Measurements from ENCODE around the gene ARHGAP40.

Gene ARHGAP40

GRCh38 chr20:38623061-38623460 is 21.5 kb downstream of the ARHGAP40 start:
- DNase-seq: no peak

GRCh38 chr20:38624084-38624483 is 22.5 kb downstream of the ARHGAP40 start:
- DNase-seq: no peak

DNA sequence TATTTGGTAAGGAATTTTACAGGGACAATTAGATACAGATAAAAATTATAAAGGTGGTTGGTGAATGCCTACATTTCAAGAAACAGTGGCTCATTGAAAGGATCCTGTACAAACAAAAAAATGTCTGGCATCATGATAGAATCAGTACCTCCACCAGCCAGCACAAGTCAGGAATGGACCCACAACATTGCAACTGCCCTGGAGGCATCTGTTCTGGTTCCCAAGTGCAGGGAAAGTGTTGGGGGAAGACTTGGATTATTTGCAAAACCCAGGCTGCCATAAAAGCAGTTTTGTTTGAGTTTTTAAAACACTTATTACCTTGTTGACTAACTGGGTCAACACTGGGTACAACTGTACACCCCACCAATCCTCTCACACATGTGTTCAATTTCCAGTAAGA is 24.3 kb downstream of the ARHGAP40 start:
- no peak for DNase-seq

- no peak for DNase-seq
Observed at GRCh38 chr20:38626921-38627659, 25.5 kb downstream of the ARHGAP40 start.

DNA sequence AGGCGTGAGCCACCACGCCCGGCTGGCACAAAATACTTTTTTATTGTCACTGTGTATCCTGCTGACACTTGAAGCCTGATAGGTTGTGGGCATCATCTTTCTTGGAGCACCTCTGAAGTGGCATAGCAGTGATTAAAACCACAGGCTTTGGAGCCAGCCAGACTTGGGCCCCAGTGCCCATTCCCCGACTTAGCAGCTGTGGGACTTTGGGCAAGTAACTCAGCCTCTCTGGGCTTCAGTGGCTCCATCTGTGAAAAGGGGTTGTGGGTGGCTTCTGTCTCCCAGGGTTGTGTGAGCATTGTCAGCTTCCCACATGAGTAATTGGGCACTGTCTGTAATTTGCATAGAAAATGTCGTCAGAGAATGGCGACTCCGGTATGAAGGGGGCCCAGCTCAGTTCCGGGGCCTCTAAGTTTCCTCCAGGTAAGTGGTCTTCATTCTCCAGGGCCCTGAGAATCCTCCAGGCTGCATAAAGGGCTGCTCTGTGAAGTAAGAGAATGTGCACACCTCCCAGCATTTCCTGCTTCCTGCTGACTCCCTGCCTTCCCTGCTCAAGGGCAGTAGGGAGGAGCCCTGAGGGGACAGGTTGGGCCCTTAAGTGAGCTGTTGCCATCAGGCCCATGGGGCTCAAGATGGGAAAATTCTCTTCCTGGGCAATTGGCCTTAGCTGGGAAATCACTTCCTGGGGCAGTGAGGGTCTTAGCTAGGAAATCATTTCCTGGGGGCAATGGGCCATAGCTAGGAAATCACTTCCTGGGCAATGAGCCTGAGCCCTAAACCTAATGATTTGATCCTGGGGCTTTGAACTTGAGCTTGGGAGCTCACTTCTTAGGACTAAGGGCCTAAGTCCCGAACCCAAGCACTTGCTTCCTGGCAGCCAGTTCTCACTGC is 27.2 kb downstream of the ARHGAP40 start:
- no peak for DNase-seq

DNA sequence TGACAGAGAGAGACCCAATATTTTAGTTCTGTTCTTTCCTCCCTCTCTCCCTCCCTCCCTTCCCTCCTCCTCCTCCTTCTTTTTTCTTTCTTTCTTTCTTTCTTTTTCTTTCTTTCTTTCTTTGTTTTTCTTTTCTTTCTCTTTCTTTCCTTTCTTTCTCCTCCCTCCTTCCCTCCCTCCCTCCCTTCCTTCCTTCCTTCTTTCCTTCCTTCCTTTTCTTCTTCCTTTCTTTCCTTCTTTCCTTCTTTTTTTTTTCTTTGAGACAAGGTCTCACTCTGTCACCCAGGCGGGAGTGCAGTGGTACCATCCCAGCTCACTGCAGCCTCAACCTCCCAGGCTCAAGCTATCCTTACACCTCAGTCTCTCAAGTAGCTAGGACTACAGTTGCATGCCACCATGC is 28.4 kb downstream of the ARHGAP40 start:
- DNase-seq: no peak

DNA sequence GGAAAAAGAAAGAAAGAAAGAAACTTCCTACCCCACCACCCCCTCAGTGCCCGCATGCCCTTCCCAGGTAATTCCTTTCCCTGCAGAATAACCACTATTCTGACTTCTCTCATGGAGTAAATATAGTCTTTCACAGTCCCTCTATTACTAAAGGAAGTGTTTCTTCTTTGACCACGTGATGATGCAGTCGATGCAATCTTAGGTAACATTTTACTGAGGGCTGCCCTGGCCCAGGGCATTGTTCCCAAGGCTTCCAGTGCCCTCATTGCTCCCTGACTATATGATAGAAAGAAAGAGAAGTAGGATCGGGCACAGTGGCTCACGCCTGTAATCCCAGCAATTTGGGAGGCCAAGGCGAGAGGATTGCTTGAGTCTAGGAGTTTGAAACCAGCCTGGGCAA is 29.1 kb downstream of the ARHGAP40 start:
- DNase-seq: no peak

- DNase-seq: no peak
Observed at GRCh38 chr20:38631155-38632022, 29.8 kb downstream of the ARHGAP40 start.

GRCh38 chr20:38633577-38634093 is 32.0 kb downstream of the ARHGAP40 start:
- DNase-seq: peak; percentile 80

DNA sequence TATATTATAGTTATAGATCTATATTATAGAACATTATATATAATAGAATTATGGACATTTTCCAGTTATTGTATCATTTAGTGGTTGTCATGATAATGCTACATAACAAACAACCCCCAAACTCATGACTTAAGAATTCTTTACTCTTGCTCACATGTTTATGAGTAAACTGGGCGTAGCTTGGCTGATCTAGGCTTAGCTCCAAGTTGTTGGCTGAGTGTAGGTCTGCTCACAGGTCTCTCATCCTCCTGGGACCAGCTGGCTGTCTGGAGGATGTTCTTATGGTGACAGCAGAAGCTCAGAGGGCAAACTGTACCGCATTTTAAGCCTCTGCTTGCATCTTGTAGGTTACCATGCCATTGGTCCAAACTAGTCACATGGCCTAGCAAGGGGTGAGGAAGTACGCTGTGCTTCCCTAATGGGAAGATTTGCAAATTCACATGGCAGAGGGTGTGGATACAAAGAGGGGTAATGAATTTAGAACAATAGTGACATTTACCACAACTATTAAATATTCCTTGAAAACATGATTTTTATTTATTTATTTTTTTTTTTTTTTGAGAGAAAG is 34.2 kb downstream of the ARHGAP40 start:
- no peak for DNase-seq

- no peak for DNase-seq
Observed at GRCh38 chr20:38640521-38640920, 38.9 kb downstream of the ARHGAP40 start.

GRCh38 chr20:38642498-38642897 is 40.9 kb downstream of the ARHGAP40 start:
- DNase-seq: no peak

DNA sequence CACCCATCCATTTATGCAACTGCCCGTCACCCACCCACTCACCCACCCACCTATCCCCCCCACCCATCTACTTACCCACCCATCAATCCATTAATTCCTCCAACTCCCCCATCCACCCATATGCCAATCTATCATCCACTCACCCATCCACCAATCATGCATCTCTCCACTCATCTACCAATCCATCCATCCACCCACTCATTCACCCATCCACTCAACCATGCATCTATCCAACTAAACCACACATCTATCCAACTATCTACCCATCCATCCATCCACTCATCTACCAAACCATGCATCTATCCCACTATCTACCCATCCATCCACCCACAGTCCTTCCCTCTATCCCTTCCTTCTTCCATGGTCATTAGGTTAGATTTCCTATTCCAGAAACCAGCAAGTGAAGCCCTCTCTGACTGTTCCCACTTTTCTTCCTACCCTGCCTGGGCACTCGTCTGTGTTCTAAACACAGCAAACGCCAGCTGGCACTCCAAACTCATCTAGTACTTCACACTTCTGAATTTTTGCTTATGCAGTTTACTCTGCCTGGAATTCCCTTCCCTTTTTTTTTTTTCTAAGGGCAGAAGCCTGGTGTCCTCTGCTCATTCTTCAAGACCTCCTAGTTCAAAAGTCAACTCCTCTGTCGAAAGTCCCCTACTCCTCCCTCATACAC is 43.1 kb downstream of the ARHGAP40 start:
- no peak for DNase-seq

DNA sequence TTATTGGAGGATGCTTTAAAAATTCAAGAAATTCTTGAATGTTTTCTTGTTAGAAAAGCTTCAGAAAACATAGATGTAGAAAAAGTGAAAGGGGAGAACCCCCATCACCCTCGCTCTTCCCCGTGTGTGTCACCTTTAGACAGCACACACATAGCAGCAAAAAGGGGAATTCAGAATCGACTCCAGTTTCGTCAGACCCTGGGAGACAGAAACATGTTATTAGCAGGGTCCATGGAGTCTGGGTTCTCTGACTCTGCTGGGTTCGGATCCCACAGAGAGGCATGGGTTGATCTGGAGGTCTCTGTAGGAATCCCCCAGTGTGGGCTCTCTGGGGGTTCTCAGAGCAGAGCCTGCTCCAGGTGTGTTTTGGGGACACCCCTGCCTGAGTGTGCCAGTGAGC is 43.7 kb downstream of the ARHGAP40 start:
- no peak for DNase-seq

GRCh38 chr20:38645980-38646858 is 44.6 kb downstream of the ARHGAP40 start:
- peak; percentile 98 for DNase-seq

- no peak for DNase-seq
Observed at GRCh38 chr20:38649275-38649891, 47.8 kb downstream of the ARHGAP40 start.

GRCh38 chr20:38650010-38650409 is 48.4 kb downstream of the ARHGAP40 start:
- DNase-seq: no peak

GRCh38 chr20:38651154-38651553 is 49.5 kb downstream of the ARHGAP40 start:
- DNase-seq: no peak

DNA sequence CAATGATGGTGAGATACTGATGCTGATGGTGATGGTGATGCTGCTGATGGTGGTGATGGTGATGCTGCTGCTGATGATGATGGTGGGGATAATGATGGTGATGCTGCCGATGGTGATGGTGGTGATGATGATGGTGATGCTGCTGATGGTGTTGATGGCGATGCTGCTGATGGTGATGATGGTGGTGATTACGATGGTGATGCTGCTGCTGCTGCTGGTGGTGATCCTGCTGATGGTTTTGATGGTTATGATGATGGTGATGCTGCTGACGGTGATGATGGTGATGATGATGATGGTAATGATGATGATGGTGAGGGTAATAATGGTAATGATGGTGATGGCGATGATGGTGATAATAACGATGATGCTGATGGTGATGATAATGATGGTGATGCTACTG is 50.0 kb downstream of the ARHGAP40 start:
- DNase-seq: no peak

DNA sequence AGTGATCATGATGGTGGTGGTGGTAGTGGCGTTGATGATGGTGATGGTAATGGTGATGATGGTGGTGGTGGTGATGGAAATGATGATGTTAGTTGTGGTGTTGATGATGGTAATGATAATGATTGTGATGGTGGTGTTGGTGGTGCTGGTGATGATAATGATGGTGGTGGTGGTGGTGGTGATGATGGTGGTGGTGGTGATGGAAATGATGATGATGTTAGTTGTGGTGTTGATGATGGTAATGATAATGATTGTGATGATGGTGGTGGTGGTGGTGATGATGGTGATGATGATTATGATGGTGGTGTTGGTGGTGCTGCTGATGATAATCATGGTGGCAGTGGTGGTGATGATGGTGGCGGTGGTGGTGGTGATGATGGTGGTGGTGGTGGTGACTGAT is 51.4 kb downstream of the ARHGAP40 start:
- DNase-seq: no peak

- DNase-seq: no peak
Observed at GRCh38 chr20:38657390-38657789, 55.8 kb downstream of the ARHGAP40 start.
